Pancreas (tissue), 10 donors: Measurements from ENCODE around the gene ACOD1. TPM values are rescaled to one million over a fixed set of nuclear protein-coding genes. Genes with fewer than 3 reads are reported as not detected.
"Not testable (repeated sequence)": the region's sequence is repeated elsewhere in the genome, so short reads cannot be mapped to it uniquely, and the experiment has no call there.

ENCODE experiments used
- ATAC-seq, 4 donors: fragments of 200-7000 bp; cut with Tn5 transposase; one replicate each; pipeline versions ENCODE4 v1.8.0 to v1.9.1; 2020; ENCODE audit warnings: mild to moderate bottlenecking in 4 of 4, moderate library complexity in 4 of 4
- DNase-seq, 6 donors: peaks; one replicate each; pipeline ENCODE4 v3.0.0-alpha.2; 2020
- FAIRE-seq: peaks from 2 replicates; lab custom pipeline; 2012; peaks lifted over from hg19 to GRCh38; lab: Jason Lieb, UNC
- H3K27ac ChIP-seq, 4 donors: fragments of 200-600 bp; sonication (generic); 1 replicate in 3 of 4; 2 replicates in 1 of 4; pipeline versions ENCODE4 v1.5.0 to v1.8.0; 2020
- H3K27me3 ChIP-seq, 4 donors: fragments of 200-600 bp; one replicate each; pipeline ENCODE4 v1.8.0; 2021
- H3K36me3 ChIP-seq, 3 donors: fragments of 200-600 bp; sonication (generic) in 1 of 3; one replicate each; pipeline versions ENCODE4 v1.5.0 to v1.8.0; 2020 to 2021
- H3K4me1 ChIP-seq, 3 donors: fragments of 200-600 bp; one replicate each; pipeline ENCODE4 v1.8.0; 2021
- H3K4me3 ChIP-seq, 4 donors: fragments of 200-600 bp; sonication (generic) in 2 of 4; one replicate each; pipeline versions ENCODE4 v1.5.0 to v1.8.0; 2020 to 2021
- H3K9me3 ChIP-seq, 4 donors: fragments of 200-600 bp; one replicate each; pipeline ENCODE4 v1.8.0; 2021
- WGBS, 2 donors: extraction: QIAGEN DNeasy Blood & Tissue Kit; methylation state at CpG; one replicate each; pipeline ENCODE4 v1.1.7; 2013; 5-methylcytosine and 5-hydroxymethylcytosine counted together
- intact Hi-C, 3 donors: fragments of 100-400 bp; cut with DNase I; formaldehyde crosslinking; loops; one replicate each; pipeline versions ENCODE4 v1.11.1 to v1.14.2; 2022
- polyA plus RNA-seq, 2 donors: library from polyadenylated mRNA; stranded (reverse); fragments of 200-250 nt; gene quantifications; one replicate each; pipeline ENCODE4 v1.2.3, GENCODE V29; 2013
- total RNA-seq, 6 donors: library from RNA; stranded (reverse); fragmentation: NEBNext Ultra II Directional in 4 of 6; extraction: Animal tissue kit (Norgen Biotek cat#: 25700) in 4 of 6; gene quantifications; one replicate each; pipeline versions ENCODE4 v1.2.1 to v1.2.4, GENCODE V29; 2021 to 2023
- TF ChIP-seq, protein P1 (sequence below), 4 donors: fragments of 200-600 bp; sonication (generic) in 3 of 4; IDR thresholded peaks; one replicate each; pipeline versions ENCODE4 v1.5.0 to v1.8.0; 2021; ENCODE audit warnings: antibody characterized with exemption in 4 of 4
- donor health status: healthy with polysubstance abuse.
- donor health status: DM: no; HTN: no; CAD: no; lungs with moderate emphysema.
- donor health status: DM: no; HTN: no; CAD: no.
- donor health status: control.
- donor health status: control.
- donor health status: Bipolar disorder and iron deficiency.
- donor health status: DM: yes; HTN: yes; CAD: no.
- donor health status: DM: no; HTN: no; CAD: no.
- donor health status: DM: no; HTN: no; CAD: no.
- donor health status: DM: yes; HTN: yes; CAD: no.

Gene ACOD1
- total and polyA plus RNA-seq, 8 donors, result not detected

DNA sequence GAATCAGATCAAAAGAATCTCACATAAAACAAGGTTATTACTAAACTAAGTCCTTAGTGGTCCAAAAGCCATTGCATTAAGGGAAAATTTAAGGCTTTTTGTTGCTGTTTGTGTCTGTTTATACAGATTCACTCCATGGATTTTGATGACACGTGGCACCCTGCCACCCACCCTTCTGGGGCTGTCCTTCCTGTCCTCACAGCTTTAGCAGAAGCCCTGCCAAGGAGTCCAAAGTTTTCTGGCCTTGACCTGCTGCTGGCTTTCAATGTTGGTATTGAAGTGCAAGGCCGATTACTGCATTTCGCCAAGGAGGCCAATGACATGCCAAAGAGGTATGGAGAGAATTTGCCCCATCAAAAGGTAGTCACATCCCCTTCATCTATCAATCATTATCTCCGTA, 6.9 kb downstream of the ACOD1 start:
- WGBS, 2 donors, result 54 to 73% methylated on average over 4 of the region's 4 CpGs
- H3K27me3 ChIP-seq, result no peaks in the 10 kb centered on the region

GRCh38 chr13:76955661-76956060, 7.3 kb downstream of the ACOD1 start:
- H3K27me3 ChIP-seq, result no peaks in the 10 kb centered on the region
- TF ChIP-seq, protein P1, sequence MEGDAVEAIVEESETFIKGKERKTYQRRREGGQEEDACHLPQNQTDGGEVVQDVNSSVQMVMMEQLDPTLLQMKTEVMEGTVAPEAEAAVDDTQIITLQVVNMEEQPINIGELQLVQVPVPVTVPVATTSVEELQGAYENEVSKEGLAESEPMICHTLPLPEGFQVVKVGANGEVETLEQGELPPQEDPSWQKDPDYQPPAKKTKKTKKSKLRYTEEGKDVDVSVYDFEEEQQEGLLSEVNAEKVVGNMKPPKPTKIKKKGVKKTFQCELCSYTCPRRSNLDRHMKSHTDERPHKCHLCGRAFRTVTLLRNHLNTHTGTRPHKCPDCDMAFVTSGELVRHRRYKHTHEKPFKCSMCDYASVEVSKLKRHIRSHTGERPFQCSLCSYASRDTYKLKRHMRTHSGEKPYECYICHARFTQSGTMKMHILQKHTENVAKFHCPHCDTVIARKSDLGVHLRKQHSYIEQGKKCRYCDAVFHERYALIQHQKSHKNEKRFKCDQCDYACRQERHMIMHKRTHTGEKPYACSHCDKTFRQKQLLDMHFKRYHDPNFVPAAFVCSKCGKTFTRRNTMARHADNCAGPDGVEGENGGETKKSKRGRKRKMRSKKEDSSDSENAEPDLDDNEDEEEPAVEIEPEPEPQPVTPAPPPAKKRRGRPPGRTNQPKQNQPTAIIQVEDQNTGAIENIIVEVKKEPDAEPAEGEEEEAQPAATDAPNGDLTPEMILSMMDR (IDR thresholded peaks at IDR 0.05), result no peak
- H3K9me3 ChIP-seq, result no peaks in the 10 kb centered on the region
- no peak overlapping the region for H3K27ac ChIP-seq
- WGBS, 2 donors, result 76 to 87% methylated on average over 5 of the region's 5 CpGs
- H3K4me1 ChIP-seq, result no peaks in the 10 kb centered on the region
- DNase-seq (no peak), ATAC-seq (no peak), FAIRE-seq (no peak)
- H3K36me3 ChIP-seq, result no peaks in the 10 kb centered on the region
- H3K4me3 ChIP-seq, result no peak overlapping the region
- intact Hi-C loops, result no loop called here

More for the DNA sequence above, 6.9 kb downstream of the ACOD1 start:
- TF ChIP-seq, protein P1 (IDR thresholded peaks at IDR 0.05), result no peak
- intact Hi-C loops, result no loop called here
- Histone ChIP-seq H3K4me3 (no peak overlapping the region), H3K27ac (no peak overlapping the region), H3K36me3 (no peaks in the 10 kb centered on the region), H3K4me1 (no peaks in the 10 kb centered on the region), H3K9me3 (no peaks in the 10 kb centered on the region)
- ATAC-seq (no peak), FAIRE-seq (no peak), DNase-seq (no peak)

GRCh38 chr13:76958841-76959432, 10.6 kb downstream of the ACOD1 start:
- FAIRE-seq (no peak), ATAC-seq (no peak), DNase-seq (no peak)
- H3K27me3 ChIP-seq, result no peaks in the 10 kb centered on the region
- no peaks in the 10 kb centered on the region for H3K36me3 ChIP-seq
- TF ChIP-seq, protein P1 (IDR thresholded peaks at IDR 0.05), result no peak
- no peak overlapping the region for H3K27ac ChIP-seq
- WGBS, 2 donors, result 29 to 50% methylated on average over 4 of the region's 4 CpGs
- intact Hi-C loops, result no loop called here
- no peak overlapping the region for H3K4me3 ChIP-seq
- no peaks in the 10 kb centered on the region for H3K4me1 ChIP-seq
- no peaks in the 10 kb centered on the region for H3K9me3 ChIP-seq

- H3K36me3 ChIP-seq, H3K9me3 ChIP-seq, intact Hi-C loops, H3K4me1 ChIP-seq, FAIRE-seq, ATAC-seq, H3K4me3 ChIP-seq, DNase-seq, H3K27ac ChIP-seq, H3K27me3 ChIP-seq: not testable (repeated sequence)
Observed at GRCh38 chr13:76959734-76960133, 11.4 kb downstream of the ACOD1 start.

- no peak overlapping the region for H3K4me3 ChIP-seq
- peaks cover 0 to 3% (median 0%) of the 10 kb centered on the region in 4 donors for H3K27me3 ChIP-seq
- H3K9me3 ChIP-seq, result no peaks in the 10 kb centered on the region
- TF ChIP-seq, protein P1 (IDR thresholded peaks at IDR 0.05), result no peak
- intact Hi-C loops, result no loop called here
- peak in 2 of 4 donors; percentile 28 to 54 for ATAC-seq
- no peak for FAIRE-seq
- peak in 1 of 6 donors; percentile 24 for DNase-seq
- no peaks in the 10 kb centered on the region for H3K4me1 ChIP-seq
- no peaks in the 10 kb centered on the region for H3K36me3 ChIP-seq
- no peak overlapping the region for H3K27ac ChIP-seq
- 63 to 69% methylated on average over 6 of the region's 6 CpGs for WGBS, 2 donors
Observed at GRCh38 chr13:76965759-76966421, 17.6 kb downstream of the ACOD1 start.
